ENCODE data around the gene MAFF.

- TF ChIP-seq CTCF (IDR thresholded peaks at IDR 0.05; ENCODE audit: low read depth, low read length), result no peak
- no peak for TF ChIP-seq EZH2phosphoT487 (IDR thresholded peaks at IDR 0.05; ENCODE audit: low read depth)
Observed at GRCh38 chr22:38177926-38178604, 23.7 kb upstream of the MAFF start.

All from OCI-LY3 (cell line).